ACC112 (cell line): ENCODE results near the gene BRCA1.
"Not testable (repeated sequence)": the region's sequence is repeated elsewhere in the genome, so short reads cannot be mapped to it uniquely, and the experiment has no call there.

ENCODE experiments used
- H2AFZ ChIP-seq: fragments of 200-600 bp; sonication (generic); one replicate; pipeline ENCODE4 v1.6.0; 2017; ENCODE audit warnings: antibody characterized with exemption, low read length; ENCODE audit not compliant: unreplicated experiment
- H3K27ac ChIP-seq: fragments of 200-600 bp; sonication (generic); 2 replicates; pipeline ENCODE4 v1.5.1; 2014; ENCODE audit warnings: low read depth, mild to moderate bottlenecking, antibody characterized with exemption, low read length, moderate library complexity
- H3K27me3 ChIP-seq: fragments of 200-600 bp; sonication (generic); 2 replicates; pipeline ENCODE4 v1.6.1; 2014; ENCODE audit warnings: mild to moderate bottlenecking, antibody characterized with exemption, low read length, moderate library complexity, mixed read lengths; ENCODE audit not compliant: insufficient read depth
- H3K36me3 ChIP-seq: fragments of 200-600 bp; sonication (generic); 2 replicates; pipeline ENCODE4 v1.6.1; 2016; ENCODE audit warnings: mild to moderate bottlenecking, antibody characterized with exemption, low read length, moderate library complexity, mixed read lengths; ENCODE audit not compliant: insufficient read depth
- H3K4me1 ChIP-seq: fragments of 200-600 bp; sonication (generic); one replicate; pipeline ENCODE4 v1.6.1; 2016; ENCODE audit warnings: low read length, mixed read lengths; ENCODE audit not compliant: insufficient read depth, unreplicated experiment, control insufficient read depth
- H3K4me3 ChIP-seq: fragments of 200-600 bp; sonication (generic); 2 replicates; pipeline ENCODE4 v1.5.1; 2014; ENCODE audit warnings: mild to moderate bottlenecking, low read depth, low read length
- H3K79me2 ChIP-seq: fragments of 200-600 bp; sonication (generic); one replicate; pipeline ENCODE4 v1.6.0; 2016; ENCODE audit warnings: low read length; ENCODE audit not compliant: control insufficient read depth, unreplicated experiment, insufficient read depth

BRCA1 gene

GRCh38 chr17:43104665-43105064 lies 20.5 kb downstream of the BRCA1 start:
- H3K4me3 ChIP-seq = no peak overlapping the region
- H3K79me2 ChIP-seq = no peaks in the 10 kb centered on the region
- no peak overlapping the region for H3K27ac ChIP-seq
- no peak overlapping the region for H2AFZ ChIP-seq
- H3K4me1 ChIP-seq = no peaks in the 10 kb centered on the region
- H3K27me3 ChIP-seq = no peaks in the 10 kb centered on the region
- H3K36me3 ChIP-seq = peaks cover 20% of the 10 kb centered on the region

- H2AFZ ChIP-seq, H3K4me3 ChIP-seq, H3K27me3 ChIP-seq, H3K79me2 ChIP-seq, H3K27ac ChIP-seq: not testable (repeated sequence)
- peaks cover 29% of the 10 kb centered on the region for H3K36me3 ChIP-seq
- peaks cover 33% of the 10 kb centered on the region for H3K4me1 ChIP-seq
These were observed 29.8 kb downstream of the BRCA1 start for GRCh38 chr17:43095364-43095763.

- H2AFZ ChIP-seq = no peak overlapping the region
- H3K4me3 ChIP-seq = no peak overlapping the region
- H3K27me3 ChIP-seq = no peaks in the 10 kb centered on the region
- peaks cover 33% of the 10 kb centered on the region for H3K4me1 ChIP-seq
- no peaks in the 10 kb centered on the region for H3K79me2 ChIP-seq
- peaks cover 25% of the 10 kb centered on the region for H3K36me3 ChIP-seq
- H3K27ac ChIP-seq = peak overlapping the region; percentile 65
These were observed 30.9 kb downstream of the BRCA1 start for GRCh38 chr17:43094129-43094835.

GRCh38 chr17:43092901-43093300 lies 32.3 kb downstream of the BRCA1 start:
- peak overlapping the region; percentile 28; the same call in 1 of the 2 replicates for H3K4me3 ChIP-seq
- H3K36me3 ChIP-seq = peaks cover 25% of the 10 kb centered on the region
- 0 out of 2 replicates have a peak overlapping the region, but pooled peaks have one; percentile 8 for H3K27ac ChIP-seq
- H3K4me1 ChIP-seq = peaks cover 33% of the 10 kb centered on the region
- H2AFZ ChIP-seq = no peak overlapping the region
- H3K27me3 ChIP-seq = no peaks in the 10 kb centered on the region
- no peaks in the 10 kb centered on the region for H3K79me2 ChIP-seq

GRCh38 chr17:43090022-43090421 lies 35.1 kb downstream of the BRCA1 start:
- H3K27me3 ChIP-seq = no peaks in the 10 kb centered on the region
- H3K36me3 ChIP-seq = peaks cover 18% of the 10 kb centered on the region
- no peak overlapping the region for H3K4me3 ChIP-seq
- no peak overlapping the region for H2AFZ ChIP-seq
- H3K4me1 ChIP-seq = peaks cover 31% of the 10 kb centered on the region
- no peaks in the 10 kb centered on the region for H3K79me2 ChIP-seq
- H3K27ac ChIP-seq = no peak overlapping the region

GRCh38 chr17:43085474-43085873 lies 39.7 kb downstream of the BRCA1 start:
- H3K4me1 ChIP-seq = no peaks in the 10 kb centered on the region
- peaks cover 19% of the 10 kb centered on the region for H3K36me3 ChIP-seq

GRCh38 chr17:43079641-43080302 lies 45.4 kb downstream of the BRCA1 start:
- Histone ChIP-seq H3K4me3 (no peak overlapping the region), H3K36me3 (peaks cover 19% of the 10 kb centered on the region), H3K79me2 (no peaks in the 10 kb centered on the region), H3K4me1 (no peaks in the 10 kb centered on the region), H3K27ac (no peak overlapping the region), H2AFZ (no peak overlapping the region), H3K27me3 (no peaks in the 10 kb centered on the region)

More at GRCh38 chr17:43085474-43085873, 39.7 kb downstream of the BRCA1 start:
- no peaks in the 10 kb centered on the region for H3K79me2 ChIP-seq
- H3K27ac ChIP-seq = no peak overlapping the region
- H3K27me3 ChIP-seq = no peaks in the 10 kb centered on the region
- H3K4me3 ChIP-seq = no peak overlapping the region
- no peak overlapping the region for H2AFZ ChIP-seq

GRCh38 chr17:43074869-43075268 lies 50.3 kb downstream of the BRCA1 start:
- H3K27ac ChIP-seq = no peak overlapping the region
- H3K79me2 ChIP-seq = no peaks in the 10 kb centered on the region
- H2AFZ ChIP-seq = no peak overlapping the region
- no peaks in the 10 kb centered on the region for H3K27me3 ChIP-seq
- peaks cover 10% of the 10 kb centered on the region for H3K36me3 ChIP-seq
- no peaks in the 10 kb centered on the region for H3K4me1 ChIP-seq
- no peak overlapping the region for H3K4me3 ChIP-seq

- H3K36me3 ChIP-seq = peaks cover 16% of the 10 kb centered on the region
- H3K27ac ChIP-seq = no peak overlapping the region
- H3K27me3 ChIP-seq = no peaks in the 10 kb centered on the region
- no peaks in the 10 kb centered on the region for H3K4me1 ChIP-seq
- H2AFZ ChIP-seq = no peak overlapping the region
- H3K79me2 ChIP-seq = no peaks in the 10 kb centered on the region
- H3K4me3 ChIP-seq = no peak overlapping the region
These were observed 54.3 kb downstream of the BRCA1 start for GRCh38 chr17:43070872-43071271.

- no peak overlapping the region for H3K27ac ChIP-seq
- peaks cover 16% of the 10 kb centered on the region for H3K36me3 ChIP-seq
- no peaks in the 10 kb centered on the region for H3K27me3 ChIP-seq
- no peaks in the 10 kb centered on the region for H3K79me2 ChIP-seq
- H3K4me1 ChIP-seq = no peaks in the 10 kb centered on the region
- no peak overlapping the region for H2AFZ ChIP-seq
- H3K4me3 ChIP-seq = no peak overlapping the region
These were observed 54.9 kb downstream of the BRCA1 start for GRCh38 chr17:43070257-43070656.

GRCh38 chr17:43069368-43069898 lies 55.7 kb downstream of the BRCA1 start:
- Histone ChIP-seq H2AFZ (no peak overlapping the region), H3K27ac (no peak overlapping the region), H3K4me3 (no peak overlapping the region), H3K79me2 (no peaks in the 10 kb centered on the region), H3K4me1 (no peaks in the 10 kb centered on the region), H3K27me3 (no peaks in the 10 kb centered on the region), H3K36me3 (peaks cover 16% of the 10 kb centered on the region)
